Renal cortex interstitium (tissue), 11 donors: ENCODE measurements around the gene FAM120B. TPM values are rescaled to one million over a fixed set of nuclear protein-coding genes. Genes with fewer than 3 reads are reported as not detected.

Experiments used
- DNase-seq, 11 donors: peaks; one replicate each; pipeline ENCODE4 v3.0.0-alpha.2; 2013; ENCODE audit warnings: low read depth in 9 of 11, low spot score in 4 of 11; ENCODE audit errors: extremely low read depth in 1 of 11
- polyA plus RNA-seq, 3 donors: library from polyadenylated mRNA; unstranded; fragments of 120-200 nt; gene quantifications; one replicate each; pipeline ENCODE4 v1.2.1, GENCODE V29; 2013; ENCODE audit not compliant: insufficient read length in 3 of 3

The FAM120B gene
- polyA plus RNA-seq, 3 donors = 36.9 to 37.8 (median 37.3) TPM

- no peak for DNase-seq
Measured at GRCh38 chr6:170366248-170366960, 59.8 kb downstream of the FAM120B start.

DNA sequence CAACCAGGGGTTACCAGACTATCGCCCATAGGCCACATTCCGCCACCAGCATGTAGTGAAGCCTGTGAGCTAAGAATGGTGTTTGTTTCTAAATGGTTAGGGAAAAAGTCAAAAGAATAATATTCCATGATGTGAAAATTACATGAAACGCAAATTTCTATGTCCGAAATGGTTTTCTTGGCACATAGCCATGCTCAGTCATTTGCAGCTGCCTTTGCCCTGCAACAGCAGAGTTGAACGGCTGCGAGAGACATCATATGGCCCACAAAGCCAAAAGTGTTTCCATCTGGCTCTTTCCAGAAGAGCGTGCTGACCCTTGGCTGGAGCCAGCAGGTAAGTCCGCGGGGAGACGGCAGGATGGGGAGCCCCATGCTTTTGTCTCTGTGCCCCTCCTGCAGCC lies 60.7 kb downstream of the FAM120B start:
- peak in 1 of 11 donors; percentile 6 for DNase-seq

DNA sequence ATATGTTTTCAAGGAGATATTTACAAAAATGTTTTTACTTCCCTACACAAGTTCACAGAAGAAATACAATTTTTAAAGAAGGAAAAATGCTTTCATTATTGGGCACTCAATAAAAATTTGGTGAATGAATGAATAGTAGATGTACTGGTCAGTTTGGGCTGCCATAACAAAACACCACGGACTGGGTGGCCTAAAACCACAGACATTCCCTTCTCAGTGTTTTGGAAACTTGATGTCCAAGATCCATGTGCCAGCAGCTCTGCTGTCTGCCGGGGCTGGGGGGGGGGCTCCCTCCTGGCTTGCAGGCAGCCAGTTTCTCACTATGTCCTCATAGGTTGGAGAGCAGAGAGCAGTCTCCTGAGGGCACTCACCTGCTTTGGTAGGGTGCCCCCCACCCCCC lies 62.0 kb downstream of the FAM120B start:
- no peak for DNase-seq

DNA sequence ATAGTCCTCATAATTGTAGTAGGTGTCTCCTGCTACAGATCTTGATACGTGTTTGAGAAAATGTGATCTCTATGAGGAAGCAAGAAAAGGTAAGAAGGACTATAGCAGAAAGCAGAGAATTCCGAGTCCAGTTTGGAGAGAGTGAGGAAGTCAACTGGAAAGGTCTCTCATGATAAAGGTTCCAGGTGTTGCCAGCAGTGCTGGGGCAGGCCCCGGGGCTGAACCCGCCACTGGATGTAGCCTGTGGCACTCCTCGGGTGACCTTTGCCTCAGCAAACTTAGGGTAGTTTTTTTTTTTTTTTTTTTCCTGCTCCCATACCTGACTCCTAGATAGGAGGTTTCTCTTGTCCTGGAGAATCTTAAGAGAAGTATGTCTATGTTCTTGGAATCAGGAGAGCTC lies 62.8 kb downstream of the FAM120B start:
- no peak for DNase-seq

GRCh38 chr6:170370416-170370815 lies 63.9 kb downstream of the FAM120B start:
- DNase-seq = no peak

GRCh38 chr6:170371080-170371479 lies 64.5 kb downstream of the FAM120B start:
- no peak for DNase-seq

DNA sequence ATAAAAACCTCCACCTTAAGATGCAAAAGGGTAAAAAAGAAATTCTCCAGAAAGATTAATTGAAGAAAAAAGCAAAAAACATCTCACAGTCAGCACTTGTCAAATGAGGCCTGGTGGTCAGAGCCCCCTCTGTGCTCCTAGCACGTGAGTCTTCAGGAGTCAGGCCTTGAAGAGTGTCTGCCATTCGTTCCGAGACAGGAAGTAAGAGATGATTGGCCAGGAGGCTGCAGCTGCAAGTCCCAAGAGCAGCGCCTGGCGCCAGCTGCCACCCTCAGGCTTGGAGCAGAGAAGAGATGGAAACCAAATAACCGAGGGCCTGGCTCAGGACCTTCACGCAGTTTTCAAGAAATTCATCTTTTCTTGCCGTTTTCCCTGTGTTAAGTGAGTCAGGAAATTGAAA lies 65.0 kb downstream of the FAM120B start:
- DNase-seq = no peak

GRCh38 chr6:170372380-170373325 lies 66.1 kb downstream of the FAM120B start:
- DNase-seq = no peak

DNA sequence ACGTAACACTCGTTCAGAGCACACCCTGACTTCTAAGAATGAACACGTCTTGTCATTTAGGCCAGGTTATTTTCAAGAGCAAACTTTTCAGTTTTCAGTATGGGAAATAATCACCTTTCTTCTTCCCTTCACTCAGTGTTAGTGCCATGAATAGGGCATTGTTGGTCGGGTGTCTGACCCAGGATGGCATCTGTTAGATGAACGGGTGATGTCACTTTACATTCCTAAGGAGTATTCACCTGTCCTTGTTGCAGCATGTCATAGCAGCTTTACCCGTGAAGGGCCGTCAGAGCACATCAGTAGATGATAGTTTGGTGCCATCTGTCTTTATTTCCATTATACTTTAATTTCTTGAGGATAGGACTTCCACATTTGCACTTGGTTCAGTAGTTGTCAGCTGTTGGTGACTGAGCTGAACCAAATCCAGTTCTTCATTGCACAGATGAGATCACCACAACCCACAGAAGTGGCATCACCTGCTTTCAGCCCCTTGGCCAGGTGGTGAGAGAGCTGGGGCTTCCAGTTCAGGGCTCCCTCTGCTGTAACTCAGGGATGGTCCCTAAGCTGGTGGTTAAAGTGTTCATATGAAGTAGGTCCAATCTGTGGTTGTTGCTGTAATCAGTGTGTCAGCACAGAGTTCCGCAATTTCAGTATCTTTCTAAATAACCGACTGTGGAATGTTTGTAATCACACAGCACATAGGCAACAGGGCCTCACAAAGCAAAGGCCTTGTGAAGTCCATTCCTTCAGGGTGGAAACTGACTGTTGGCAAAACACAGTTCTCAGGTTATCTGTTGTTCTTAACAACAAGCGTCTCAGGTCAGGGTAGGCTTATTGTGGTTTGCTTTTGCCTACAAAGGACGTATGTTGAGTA lies 68.2 kb downstream of the FAM120B start:
- DNase-seq = no peak

GRCh38 chr6:170375661-170376060 lies 69.1 kb downstream of the FAM120B start:
- DNase-seq = no peak

DNA sequence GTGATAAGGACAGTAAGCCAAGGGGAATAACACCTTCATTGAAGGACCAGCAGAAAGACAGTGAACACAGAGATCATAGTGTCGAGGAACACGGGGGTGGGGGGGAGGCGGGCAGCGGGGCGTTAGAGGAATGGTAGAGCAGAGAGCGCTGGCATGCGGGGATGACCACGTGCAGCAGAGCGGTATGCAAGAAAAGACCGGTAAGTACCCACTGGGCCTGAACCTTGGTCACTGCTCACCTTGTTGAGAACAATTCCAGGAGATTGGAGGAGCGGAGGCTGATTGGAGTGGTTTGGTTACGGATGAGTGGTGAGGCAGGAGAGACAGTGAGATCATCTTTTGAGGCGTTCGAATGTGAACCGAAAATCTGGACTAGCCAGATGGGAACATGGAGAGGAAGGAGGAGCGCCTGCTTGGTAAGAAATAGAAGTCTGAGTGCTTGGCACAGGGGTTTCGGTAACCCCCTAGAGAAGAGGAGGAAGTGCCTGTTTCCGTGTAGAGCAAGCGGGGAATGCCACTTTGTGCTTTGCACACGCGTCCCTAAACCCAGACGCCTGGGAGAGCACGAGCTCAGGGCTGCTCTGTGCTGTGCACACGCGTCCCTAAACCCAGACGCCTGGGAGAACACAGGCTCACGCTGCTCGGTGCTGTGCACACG lies 70.0 kb downstream of the FAM120B start:
- no peak for DNase-seq

DNA sequence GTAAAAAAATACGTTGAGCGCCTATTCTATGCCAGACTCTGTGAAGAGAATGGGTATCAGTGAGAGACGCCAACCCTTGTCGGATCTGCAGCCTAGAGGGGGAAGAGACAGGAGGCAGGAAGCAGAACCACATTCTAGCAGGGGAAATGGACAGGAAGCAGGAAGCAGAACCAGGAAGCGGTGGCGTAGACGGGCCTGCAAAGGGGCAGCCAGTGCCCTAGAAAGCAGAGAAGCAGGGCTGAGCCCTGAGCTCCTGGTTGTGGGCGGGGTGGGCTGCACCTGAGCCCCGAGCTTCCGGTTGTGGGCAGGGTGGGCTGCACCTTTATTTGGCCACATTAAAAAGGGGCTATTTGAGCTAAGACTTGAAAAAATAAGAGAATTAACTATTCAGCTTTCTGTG lies 71.9 kb downstream of the FAM120B start:
- no peak for DNase-seq

- no peak for DNase-seq
Measured at GRCh38 chr6:170381562-170381961, 75.0 kb downstream of the FAM120B start.

- no peak for DNase-seq
Measured at GRCh38 chr6:170383466-170384035, 77.0 kb downstream of the FAM120B start.

- no peak for DNase-seq
Measured at GRCh38 chr6:170385506-170385905, 78.9 kb downstream of the FAM120B start.

GRCh38 chr6:170388113-170388512 lies 81.6 kb downstream of the FAM120B start:
- DNase-seq = no peak

- DNase-seq = no peak
Measured at GRCh38 chr6:170393033-170393432, 86.5 kb downstream of the FAM120B start.

DNA sequence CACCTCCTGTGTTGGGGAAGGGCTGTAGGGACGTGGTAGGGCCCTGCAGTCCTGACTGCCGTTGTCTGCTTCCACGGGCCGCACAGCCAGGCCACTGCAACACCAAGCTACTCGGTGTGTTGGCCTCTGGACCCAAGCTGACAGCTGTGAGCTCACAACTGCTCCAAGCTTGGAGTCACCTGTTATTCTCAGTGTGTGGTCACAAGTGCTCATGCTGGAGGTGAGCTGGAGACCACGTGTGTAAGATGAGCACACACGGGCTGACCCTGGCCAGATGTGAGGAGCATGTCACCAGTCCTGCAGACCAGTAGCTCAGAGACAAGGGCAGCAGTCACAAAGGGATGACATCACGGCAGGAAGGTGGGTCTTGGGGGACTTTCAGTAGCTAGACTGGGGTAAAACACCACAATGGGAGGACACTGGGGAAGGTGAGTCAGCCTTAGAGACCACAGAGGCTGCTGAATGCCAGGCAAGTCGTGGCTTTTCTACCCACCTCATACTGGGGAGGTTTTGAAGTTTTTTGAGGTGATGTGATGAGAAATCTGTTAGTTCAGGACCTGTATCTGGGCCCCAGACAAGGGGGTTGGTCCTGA lies 87.3 kb downstream of the FAM120B start:
- DNase-seq = no peak
